Posterior vena cava (tissue), 2 donors: ENCODE measurements around the gene RHOG. TPM values are rescaled to one million over a fixed set of nuclear protein-coding genes. Genes with fewer than 3 reads are reported as not detected.
"Not testable (repeated sequence)": the region's sequence is repeated elsewhere in the genome, so short reads cannot be mapped to it uniquely, and the experiment has no call there.

Experiments
- DNase-seq: peaks from one replicate; pipeline ENCODE4 v3.0.0-alpha.2; 2020; ENCODE audit warnings: low spot score
- intact Hi-C, 2 donors: fragments of 100-400 bp; cut with DNase I; formaldehyde crosslinking; loops; one replicate each; pipeline versions ENCODE4 v1.14.1 to v1.14.2; 2022 to 2023
- total RNA-seq, 2 donors: library from RNA; stranded (reverse); fragmentation: NEBNext Ultra II Directional; extraction: Animal tissue kit (Norgen Biotek cat#: 25700); gene quantifications; one replicate each; pipeline ENCODE4 v1.2.1, GENCODE V29; 2021
- donor health status: DM: yes; HTN: yes; CAD: no.
- donor health status: DM: yes; HTN: yes; CAD: no.

Gene RHOG
- total RNA-seq, 2 donors from 2014 or later: 52.0 to 55.0 TPM

DNA sequence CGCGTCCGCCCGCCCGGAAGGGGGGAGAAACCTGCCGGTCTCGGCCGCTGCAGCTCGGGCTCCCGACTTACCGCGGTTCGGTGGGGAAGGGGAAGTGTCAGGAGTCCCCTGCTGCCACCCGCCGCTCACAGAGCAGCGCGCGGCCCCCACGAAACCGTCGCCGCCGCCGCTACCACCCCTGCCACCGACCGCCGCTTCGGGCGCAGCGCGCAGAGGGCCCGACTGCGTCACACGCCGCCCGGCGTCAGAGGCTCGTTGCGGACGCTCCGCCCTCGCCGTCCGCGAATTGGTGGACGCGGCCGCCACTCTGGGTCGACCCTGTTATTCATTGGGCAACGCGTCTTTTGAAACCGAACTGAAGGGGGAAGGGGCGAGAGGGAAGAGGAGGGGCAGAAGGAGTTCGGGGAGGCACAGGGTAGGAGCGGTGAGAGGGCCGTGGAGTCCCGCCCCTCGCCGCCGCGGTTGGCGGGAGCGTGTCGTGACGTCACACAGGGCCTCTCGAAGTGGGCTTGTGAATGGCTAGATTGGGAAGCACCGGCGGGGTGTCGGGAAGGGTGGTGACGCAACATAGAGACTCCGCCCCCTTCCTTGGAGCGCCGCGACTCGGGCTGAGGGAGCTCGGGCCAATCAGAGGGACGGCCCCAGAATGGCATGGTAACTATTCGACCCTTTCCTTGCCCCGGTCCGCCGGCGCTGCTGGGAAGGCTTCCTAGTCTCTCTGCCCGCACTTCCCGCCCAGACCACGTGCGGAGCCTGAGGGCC, 43.2 kb downstream of the RHOG start, which contains the start of gene NUP98:
Gene NUP98 (minus strand): TSS at position 226 of the 762 bp plus-strand sequence. CDS start 15,437 bp downstream, outside the sequence.
- intact Hi-C loops: loop anchor here in 1 of 2 donors (5.0 kb wide), 1 partner anchor 35 kb away; no protein-coding TSS in a partner anchor
- DNase-seq: peak; percentile 100

DNA sequence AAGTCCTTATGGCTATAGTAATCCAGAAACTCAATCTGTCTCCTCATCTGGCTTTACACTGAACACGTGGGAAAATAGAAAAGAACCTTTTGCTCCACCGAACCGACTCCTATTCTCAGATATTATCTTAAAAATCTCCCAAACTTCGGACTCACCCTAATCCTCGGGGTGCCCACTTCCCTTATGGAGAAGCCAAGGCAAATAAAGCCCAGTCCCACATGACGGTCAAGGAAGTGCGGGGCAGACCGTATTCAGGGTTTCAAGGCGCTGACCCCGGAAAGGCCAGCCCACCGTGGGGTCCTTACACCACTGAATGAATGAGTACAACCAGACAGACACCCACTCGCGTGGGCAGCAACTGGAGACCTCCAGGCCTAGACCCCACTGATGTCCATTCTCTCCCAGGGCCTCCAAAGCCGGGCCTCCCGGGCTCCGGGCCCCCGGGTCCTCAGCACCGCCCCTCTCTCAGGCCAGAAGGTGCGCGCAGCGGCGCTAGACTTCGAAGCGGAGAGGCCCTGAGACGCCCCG, 43.9 kb downstream of the RHOG start:
- intact Hi-C loops: loop anchor here in 1 of 2 donors (5.0 kb wide), 1 partner anchor 35 kb away; no protein-coding TSS in a partner anchor
- no peak for DNase-seq

- intact Hi-C loops: loop anchor here in 1 of 2 donors (5.0 kb wide), 1 partner anchor 36 kb away; no protein-coding TSS in a partner anchor
These were observed 44.4 kb downstream of the RHOG start for GRCh38 chr11:3796346-3796745.

DNA sequence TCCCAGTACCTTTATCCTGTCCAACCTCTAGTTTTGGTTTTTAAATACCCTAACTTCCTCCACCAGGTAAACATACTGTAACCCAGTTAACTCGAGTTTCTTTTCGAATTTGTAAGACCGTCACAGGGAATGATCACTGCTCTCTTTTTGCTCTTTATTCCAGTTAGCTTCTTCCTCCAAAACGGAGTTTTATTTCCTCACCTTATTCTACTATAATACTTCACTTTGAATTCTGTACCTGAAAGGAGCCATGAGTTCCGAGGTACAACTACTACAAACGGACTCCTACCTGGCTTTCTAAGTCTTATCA, 44.8 kb downstream of the RHOG start:
- DNase-seq: no peak
- intact Hi-C loops: loop anchor here in 1 of 2 donors (5.0 kb wide), 1 partner anchor 36 kb away; no protein-coding TSS in a partner anchor

More at GRCh38 chr11:3796346-3796745, 44.4 kb downstream of the RHOG start:
- DNase-seq: no peak

DNA sequence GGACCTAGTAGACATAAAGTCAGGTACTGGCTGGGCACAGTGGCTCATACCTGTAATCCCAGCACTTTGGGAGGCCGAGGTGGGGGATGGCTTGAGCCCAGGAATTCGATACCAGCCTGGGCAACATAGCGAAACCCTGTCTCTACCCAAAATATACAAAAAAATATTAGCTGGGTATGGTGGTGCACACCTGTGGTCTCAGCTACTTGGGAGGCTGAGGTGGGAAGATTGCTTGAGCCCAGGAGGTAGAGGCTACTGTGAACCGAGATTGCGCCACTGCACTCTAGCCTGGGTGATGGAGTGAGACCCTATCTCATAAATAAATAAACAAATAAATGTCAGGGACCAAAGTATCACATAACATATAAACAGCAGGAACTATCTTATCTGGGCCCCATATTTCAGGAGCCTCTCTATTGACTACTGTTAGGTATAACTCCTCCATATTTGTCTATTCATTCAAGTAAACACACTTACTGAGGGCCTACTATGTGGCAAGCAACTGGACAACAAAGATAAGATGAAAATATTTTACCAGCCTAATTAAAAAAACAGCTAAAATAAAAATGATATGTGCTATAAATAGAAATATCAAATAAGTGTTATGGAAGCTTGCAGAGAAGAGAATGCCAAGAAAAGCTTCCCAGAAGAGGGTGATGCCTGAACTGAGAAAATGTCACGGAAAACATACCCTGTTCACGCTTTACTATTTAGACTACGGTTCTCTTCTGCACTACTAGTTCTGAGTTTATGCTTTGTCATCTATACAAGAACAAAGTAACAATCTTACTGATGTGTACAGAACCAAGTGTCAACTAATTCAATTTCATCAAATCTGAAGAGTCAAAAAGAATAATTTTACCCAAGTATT, 45.4 kb downstream of the RHOG start:
- DNase-seq: peak; percentile 52
- intact Hi-C loops: loop anchor here in 1 of 2 donors (5.0 kb wide), 1 partner anchor 37 kb away; no protein-coding TSS in a partner anchor

DNA sequence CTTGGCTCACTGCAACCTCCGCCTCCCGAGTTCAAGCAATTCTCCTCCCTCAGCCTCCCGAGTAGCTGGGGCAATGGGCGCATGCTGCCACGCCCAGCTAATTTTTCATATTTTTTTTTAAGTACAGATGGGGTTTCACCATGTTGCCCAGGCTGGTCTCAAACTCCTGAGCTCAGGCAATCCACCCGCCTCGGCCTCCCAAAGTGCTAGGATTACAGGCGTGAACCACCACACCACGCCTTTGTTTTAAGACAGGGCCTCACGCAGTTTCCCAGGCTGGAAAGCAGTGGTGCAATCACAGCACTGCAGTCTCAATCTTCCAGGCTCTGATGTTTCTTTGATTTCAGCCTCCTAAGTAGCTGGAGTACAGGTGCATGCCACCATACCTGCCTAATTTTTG, 46.4 kb downstream of the RHOG start:
- DNase-seq, intact Hi-C loops: not testable (repeated sequence)

DNA sequence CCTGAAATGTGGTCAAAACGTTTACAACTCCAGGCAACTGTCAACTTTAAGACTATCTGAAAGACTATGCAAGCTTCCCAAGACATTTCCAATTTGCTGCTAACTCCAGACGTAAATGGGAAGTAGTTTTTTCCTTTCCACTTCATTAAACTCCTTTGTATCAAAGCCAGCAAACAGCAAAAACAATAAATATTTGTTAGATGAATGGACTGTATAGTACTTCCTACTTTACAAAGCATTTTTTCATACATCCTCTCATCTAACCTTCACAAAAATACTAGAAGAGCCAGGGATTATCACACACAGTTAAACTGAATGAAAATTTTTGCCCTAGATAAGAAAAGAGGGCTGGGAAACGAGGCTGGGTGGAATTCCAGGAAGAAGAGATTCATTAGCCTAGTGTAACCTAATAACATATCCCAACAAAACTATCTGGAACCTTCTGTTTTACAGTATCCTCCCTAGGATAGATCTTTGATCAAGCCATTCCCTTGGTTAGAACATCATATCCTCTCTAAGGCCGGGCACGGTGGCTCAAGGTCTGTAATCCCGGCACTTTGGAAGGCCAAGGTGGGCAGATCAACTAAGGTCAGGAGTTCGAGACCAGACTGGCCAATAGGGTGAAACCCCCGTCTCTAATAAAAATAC, 53.9 kb downstream of the RHOG start:
- no peak for DNase-seq
- intact Hi-C loops: no loop called here

DNA sequence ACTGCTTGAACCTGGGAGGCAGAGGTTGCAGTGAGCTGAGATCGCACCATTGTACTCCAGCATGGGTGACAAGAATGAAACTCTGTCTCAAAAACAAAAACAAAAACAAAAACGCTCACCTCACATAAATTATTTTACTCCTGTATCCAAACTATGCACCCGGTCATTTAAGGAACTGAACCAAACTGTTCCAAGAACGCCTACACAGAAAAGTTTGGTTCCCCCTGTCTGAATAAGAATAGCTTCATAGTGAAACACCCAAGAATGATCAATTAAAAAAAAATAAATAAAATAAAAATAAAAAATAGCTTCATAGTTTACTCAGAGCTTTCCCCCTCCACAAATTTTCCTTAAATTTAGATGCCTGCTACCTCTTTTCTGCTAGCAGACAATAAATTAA, 57.1 kb downstream of the RHOG start:
- DNase-seq: no peak

GRCh38 chr11:3782963-3783362, 57.8 kb downstream of the RHOG start:
- no peak for DNase-seq
- intact Hi-C loops: no loop called here

More for the DNA sequence above, 57.1 kb downstream of the RHOG start:
- intact Hi-C loops: no loop called here

- no peak for DNase-seq
- intact Hi-C loops: no loop called here
These were observed 59.3 kb downstream of the RHOG start for GRCh38 chr11:3781423-3781822.

Other genes with a start within 250 kb of the RHOG start
- gene ART5, start 199.0 kb downstream of the RHOG start, total RNA-seq: not detected
- gene ART1, start 195.8 kb downstream of the RHOG start, total RNA-seq: under 1 TPM in 1 of 2 donors, not detected in 1; 0.42 TPM
- under 1 TPM; 0.52 to 0.83 TPM for gene CHRNA10, start 169.6 kb downstream of the RHOG start, total RNA-seq
- 10 to 100 TPM; 51.6 to 53.8 TPM for gene NUP98, start 43.4 kb downstream of the RHOG start, total RNA-seq
- 1 to 10 TPM; 5.4 to 9.2 TPM for gene PGAP2, start 32.4 kb downstream of the RHOG start, total RNA-seq
- 10 to 100 TPM; 66.9 to 81.7 TPM for gene STIM1, start 14.7 kb upstream of the RHOG start, total RNA-seq